ENCODE results near the gene CAMK2A. TPM values are rescaled to one million over a fixed set of nuclear protein-coding genes. Genes with fewer than 3 reads are reported as not detected.

Gene CAMK2A
- total and polyA plus RNA-seq, 5 experiments from 2014 or later = not detected

GRCh38 chr5:150279330-150280020 lies 10.1 kb downstream of the CAMK2A start:
- Mint-ChIP-seq H3K36me3 (no peaks in the 10 kb centered on the region), H3K27me3 (peaks cover 0 to 19% (median 6%) of the 10 kb centered on the region in 5 donors), H3K9me3 (no peaks in the 10 kb centered on the region), H3K27ac (peak overlapping the region in 1 of 10 donors; percentile 71), H3K4me3 (peak overlapping the region in 1 of 10 donors; percentile 32), H3K4me1 (peaks cover 0 to 6% (median 3%) of the 10 kb centered on the region in 4 donors)
- ATAC-seq = no peak
- POLR2A ChIA-PET = no interaction called here
- no peak for DNase-seq

GRCh38 chr5:150278916-150279315 lies 10.7 kb downstream of the CAMK2A start:
- no peak overlapping the region for H3K27ac Mint-ChIP-seq
- H3K4me1 Mint-ChIP-seq = peaks cover 0 to 6% (median 3%) of the 10 kb centered on the region in 4 donors
- no peak for DNase-seq

GRCh38 chr5:150278046-150278730 lies 11.4 kb downstream of the CAMK2A start:
- Mint-ChIP-seq H3K27me3 (peaks cover 0 to 16% (median 4%) of the 10 kb centered on the region in 5 donors), H3K36me3 (no peaks in the 10 kb centered on the region), H3K9me3 (no peaks in the 10 kb centered on the region), H3K27ac (no peak overlapping the region), H3K4me1 (peaks cover 0 to 6% (median 2%) of the 10 kb centered on the region in 4 donors), H3K4me3 (no peak overlapping the region)
- no peak for DNase-seq
- ATAC-seq = no peak
- POLR2A ChIA-PET = no interaction called here

More at GRCh38 chr5:150278916-150279315, 10.7 kb downstream of the CAMK2A start:
- POLR2A ChIA-PET = no interaction called here
- no peak for ATAC-seq
- Mint-ChIP-seq H3K4me3 (no peak overlapping the region), H3K36me3 (no peaks in the 10 kb centered on the region), H3K9me3 (no peaks in the 10 kb centered on the region), H3K27me3 (peaks cover 0 to 18% (median 5%) of the 10 kb centered on the region in 5 donors)

GRCh38 chr5:150277043-150277442 lies 12.5 kb downstream of the CAMK2A start:
- H3K36me3 Mint-ChIP-seq = no peaks in the 10 kb centered on the region
- H3K27ac Mint-ChIP-seq = no peak overlapping the region
- no peak for DNase-seq
- no peaks in the 10 kb centered on the region for H3K9me3 Mint-ChIP-seq
- no peak overlapping the region for H3K4me3 Mint-ChIP-seq
- peaks cover 0 to 16% (median 4%) of the 10 kb centered on the region in 5 donors for H3K27me3 Mint-ChIP-seq
- H3K4me1 Mint-ChIP-seq = peaks cover 0 to 6% (median 2%) of the 10 kb centered on the region in 4 donors
- POLR2A ChIA-PET = no interaction called here
- ATAC-seq = no peak

- Mint-ChIP-seq H3K27ac (no peak overlapping the region), H3K4me3 (no peak overlapping the region), H3K9me3 (no peaks in the 10 kb centered on the region), H3K36me3 (no peaks in the 10 kb centered on the region), H3K27me3 (peaks cover 0 to 9% (median 4%) of the 10 kb centered on the region in 5 donors), H3K4me1 (peaks cover 0 to 3% (median 0%) of the 10 kb centered on the region in 4 donors)
- ATAC-seq (no peak), DNase-seq (no peak)
- POLR2A ChIA-PET = no interaction called here
Observed at GRCh38 chr5:150274811-150275210, 14.8 kb downstream of the CAMK2A start.

- H3K9me3 Mint-ChIP-seq = no peaks in the 10 kb centered on the region
- ATAC-seq = no peak
- peak in 1 of 10 donors; percentile 9 for DNase-seq
- POLR2A ChIA-PET = no interaction called here
- no peaks in the 10 kb centered on the region for H3K36me3 Mint-ChIP-seq
- peak overlapping the region in 1 of 10 donors; percentile 62 for H3K27ac Mint-ChIP-seq
- H3K4me3 Mint-ChIP-seq = no peak overlapping the region
- H3K4me1 Mint-ChIP-seq = no peaks in the 10 kb centered on the region
- H3K27me3 Mint-ChIP-seq = peaks cover 0 to 9% (median 8%) of the 10 kb centered on the region in 5 donors
Observed at GRCh38 chr5:150272531-150272930, 17.0 kb downstream of the CAMK2A start.

- peaks cover 0 to 9% (median 6%) of the 10 kb centered on the region in 5 donors for H3K27me3 Mint-ChIP-seq
- POLR2A ChIA-PET = no interaction called here
- no peak overlapping the region for H3K27ac Mint-ChIP-seq
- H3K36me3 Mint-ChIP-seq = no peaks in the 10 kb centered on the region
- no peak for DNase-seq
- no peak overlapping the region for H3K4me3 Mint-ChIP-seq
- no peaks in the 10 kb centered on the region for H3K4me1 Mint-ChIP-seq
- no peaks in the 10 kb centered on the region for H3K9me3 Mint-ChIP-seq
- no peak for ATAC-seq
Observed at GRCh38 chr5:150271923-150272322, 17.6 kb downstream of the CAMK2A start.

GRCh38 chr5:150271296-150271692 lies 18.3 kb downstream of the CAMK2A start:
- Mint-ChIP-seq H3K27me3 (peaks cover 0 to 9% (median 5%) of the 10 kb centered on the region in 5 donors), H3K27ac (peak overlapping the region in 1 of 10 donors; percentile 32)
- POLR2A ChIA-PET = no interaction called here

GRCh38 chr5:150270541-150271295 lies 18.9 kb downstream of the CAMK2A start:
- POLR2A ChIA-PET = no interaction called here
- peaks cover 0 to 9% (median 3%) of the 10 kb centered on the region in 5 donors for H3K27me3 Mint-ChIP-seq
- H3K9me3 Mint-ChIP-seq = no peaks in the 10 kb centered on the region
- no peak for DNase-seq
- no peak for ATAC-seq
- H3K36me3 Mint-ChIP-seq = no peaks in the 10 kb centered on the region
- no peaks in the 10 kb centered on the region for H3K4me1 Mint-ChIP-seq
- H3K4me3 Mint-ChIP-seq = no peak overlapping the region
- no peak overlapping the region for H3K27ac Mint-ChIP-seq

More at GRCh38 chr5:150271296-150271692, 18.3 kb downstream of the CAMK2A start:
- no peaks in the 10 kb centered on the region for H3K9me3 Mint-ChIP-seq
- no peaks in the 10 kb centered on the region for H3K36me3 Mint-ChIP-seq
- no peaks in the 10 kb centered on the region for H3K4me1 Mint-ChIP-seq
- DNase-seq = no peak
- no peak for ATAC-seq
- H3K4me3 Mint-ChIP-seq = no peak overlapping the region

GRCh38 chr5:150266871-150267291 lies 22.7 kb downstream of the CAMK2A start:
- H3K4me3 Mint-ChIP-seq = no peak overlapping the region
- no peak overlapping the region for H3K27ac Mint-ChIP-seq
- H3K9me3 Mint-ChIP-seq = no peaks in the 10 kb centered on the region
- no peak for DNase-seq
- no peak for ATAC-seq
- H3K36me3 Mint-ChIP-seq = no peaks in the 10 kb centered on the region
- POLR2A ChIA-PET = no interaction called here
- peaks cover 0 to 9% (median 8%) of the 10 kb centered on the region in 5 donors for H3K27me3 Mint-ChIP-seq
- H3K4me1 Mint-ChIP-seq = no peaks in the 10 kb centered on the region

GRCh38 chr5:150265870-150266383 lies 23.6 kb downstream of the CAMK2A start:
- DNase-seq (no peak), ATAC-seq (no peak)
- Mint-ChIP-seq H3K27ac (peak overlapping the region in 1 of 10 donors; percentile 15), H3K4me3 (no peak overlapping the region), H3K27me3 (peaks cover 0 to 9% (median 8%) of the 10 kb centered on the region in 5 donors), H3K9me3 (no peaks in the 10 kb centered on the region), H3K4me1 (no peaks in the 10 kb centered on the region), H3K36me3 (no peaks in the 10 kb centered on the region)
- POLR2A ChIA-PET = no interaction called here

GRCh38 chr5:150264667-150265603 lies 24.6 kb downstream of the CAMK2A start:
- DNase-seq (no peak), ATAC-seq (no peak)
- Mint-ChIP-seq H3K4me3 (peak overlapping the region in 1 of 10 donors; percentile 30), H3K27ac (peak overlapping the region in 3 of 10 donors; percentile 35 to 54 (median 48)), H3K4me1 (no peaks in the 10 kb centered on the region), H3K9me3 (no peaks in the 10 kb centered on the region), H3K27me3 (peaks cover 0 to 9% (median 8%) of the 10 kb centered on the region in 5 donors), H3K36me3 (no peaks in the 10 kb centered on the region)
- POLR2A ChIA-PET = no interaction called here

Data from naive thymus-derived CD8-positive, alpha-beta T cell (primary cell).